Effector memory CD8-positive, alpha-beta T cell (primary cell): ENCODE data around the gene C2orf49.

Source experiments
- ATAC-seq: fragments of 150-1000 bp; cut with Tn5 transposase; replicated peaks from 2 replicates; pipeline ENCODE4 v1.10.0; 2021; ENCODE audit warnings: mild to moderate bottlenecking, moderate library complexity
- DNase-seq, 3 experiments: peaks; one replicate each; pipeline ENCODE4 v3.0.0; 2021
- H3K27ac Mint-ChIP-seq, 2 donors: one replicate each; pipeline ENCODE4 v1.8.0; 2022; ENCODE audit warnings: mild to moderate bottlenecking in 2 of 2, mixed read lengths in 2 of 2, moderate library complexity in 2 of 2
- H3K27me3 Mint-ChIP-seq, 2 donors: one replicate each; pipeline ENCODE4 v1.8.0; 2022; ENCODE audit warnings: mixed read lengths in 2 of 2
- H3K36me3 Mint-ChIP-seq: one replicate; pipeline ENCODE4 v1.8.0; 2022; ENCODE audit warnings: mild to moderate bottlenecking, moderate library complexity, mixed read lengths; ENCODE audit not compliant: insufficient read depth
- H3K4me1 Mint-ChIP-seq, 2 donors: one replicate each; pipeline ENCODE4 v1.8.0; 2022; ENCODE audit warnings: low read depth in 2 of 2, mixed read lengths in 2 of 2
- H3K4me3 Mint-ChIP-seq, 2 donors: one replicate each; pipeline ENCODE4 v1.8.0; 2022; ENCODE audit warnings: mild to moderate bottlenecking in 2 of 2, mixed read lengths in 2 of 2, moderate library complexity in 2 of 2
- H3K9me3 Mint-ChIP-seq, 2 donors: one replicate each; pipeline ENCODE4 v1.8.0; 2022; ENCODE audit warnings: mixed read lengths in 2 of 2

The C2orf49 gene

DNA sequence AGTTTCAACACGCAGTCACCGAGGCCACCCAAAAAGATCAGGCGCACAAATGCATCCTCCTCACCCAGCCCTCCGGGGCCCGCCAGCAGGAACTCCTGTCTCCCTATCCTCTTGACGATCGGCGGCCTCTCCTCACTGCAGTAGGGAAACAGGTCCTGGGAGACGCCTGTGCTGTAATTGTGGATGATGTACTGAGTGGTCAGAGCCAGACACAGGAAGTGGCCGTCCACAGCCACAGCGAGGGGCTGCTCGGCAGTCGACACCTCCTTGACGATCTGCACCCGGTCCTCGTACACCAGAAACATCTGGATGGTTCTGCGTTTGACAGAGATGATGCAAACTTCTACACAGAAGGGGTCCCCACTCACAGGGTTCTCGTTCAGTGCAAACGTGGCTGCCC is 29.8 kb upstream of the C2orf49 start:
- DNase-seq = no peak
- H3K27ac Mint-ChIP-seq = no peak overlapping the region
- peaks cover 34 to 37% of the 10 kb centered on the region in 2 donors for H3K4me1 Mint-ChIP-seq
- peaks cover 19% of the 10 kb centered on the region for H3K36me3 Mint-ChIP-seq
- no peak overlapping the region for H3K4me3 Mint-ChIP-seq
- no peaks in the 10 kb centered on the region for H3K27me3 Mint-ChIP-seq
- H3K9me3 Mint-ChIP-seq = no peaks in the 10 kb centered on the region
- ATAC-seq = no peak

DNA sequence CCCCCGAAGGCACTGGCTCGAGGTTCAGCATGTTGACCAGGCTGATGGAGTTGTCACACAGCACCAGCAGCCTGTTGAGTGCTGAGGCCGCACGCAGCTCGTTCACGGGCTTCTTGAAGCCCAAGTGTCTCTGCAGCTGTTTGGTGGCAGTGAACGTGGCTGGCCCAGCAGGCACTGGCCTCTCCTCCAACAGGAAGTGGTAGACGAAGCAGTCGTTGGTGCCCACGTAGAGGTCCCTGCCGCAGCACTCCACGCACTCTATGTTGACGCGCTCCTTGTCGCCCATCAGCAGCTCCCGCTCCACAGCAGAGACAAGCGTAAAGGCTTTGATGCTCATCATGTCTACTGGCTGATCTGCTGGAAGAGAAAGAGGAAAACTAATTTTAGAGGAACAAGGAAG is 29.4 kb upstream of the C2orf49 start:
- Mint-ChIP-seq H3K4me3 (no peak overlapping the region), H3K27ac (no peak overlapping the region), H3K4me1 (peaks cover 30 to 35% of the 10 kb centered on the region in 2 donors), H3K9me3 (no peaks in the 10 kb centered on the region), H3K27me3 (no peaks in the 10 kb centered on the region), H3K36me3 (peaks cover 19% of the 10 kb centered on the region)
- DNase-seq (no peak), ATAC-seq (no peak)

DNA sequence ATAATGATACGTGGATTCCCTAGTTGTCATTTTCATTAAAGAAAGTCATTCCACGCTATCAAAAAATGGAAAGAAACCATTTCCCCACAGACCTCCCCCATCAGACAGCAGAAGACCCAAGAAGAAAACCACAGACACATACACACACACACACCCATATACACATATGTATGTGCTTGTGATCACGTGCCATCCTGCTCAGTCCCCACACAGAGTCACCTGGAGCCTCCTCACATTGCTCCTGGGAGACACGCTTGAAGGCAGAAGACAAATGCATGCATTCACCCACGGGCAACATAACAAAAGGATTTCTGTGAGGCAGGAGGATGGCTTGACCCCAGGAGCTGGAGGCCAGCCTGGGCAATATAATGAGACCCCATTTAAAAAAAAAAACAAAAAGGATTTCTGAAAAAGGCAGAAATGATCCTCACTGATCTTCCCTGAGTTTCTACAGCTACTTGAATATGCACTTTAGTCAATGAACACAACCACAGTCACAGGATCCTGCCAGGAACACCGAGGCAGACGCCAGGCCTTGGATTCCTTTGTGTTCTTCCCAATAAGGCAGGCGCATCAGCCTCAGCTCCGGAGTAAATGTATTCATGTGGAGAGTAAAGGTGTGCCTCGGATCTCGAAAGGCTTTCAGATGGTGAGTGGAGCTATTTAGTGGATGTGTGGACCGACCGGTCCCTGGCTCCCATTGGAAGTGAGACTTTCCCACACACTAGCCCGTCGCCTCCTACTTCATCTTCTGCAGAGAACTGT is 28.8 kb upstream of the C2orf49 start:
- DNase-seq (no peak), ATAC-seq (no peak)
- peaks cover 19% of the 10 kb centered on the region for H3K36me3 Mint-ChIP-seq
- H3K9me3 Mint-ChIP-seq = no peaks in the 10 kb centered on the region
- H3K27ac Mint-ChIP-seq = no peak overlapping the region
- H3K27me3 Mint-ChIP-seq = no peaks in the 10 kb centered on the region
- H3K4me3 Mint-ChIP-seq = no peak overlapping the region
- H3K4me1 Mint-ChIP-seq = peaks cover 25 to 34% of the 10 kb centered on the region in 2 donors

DNA sequence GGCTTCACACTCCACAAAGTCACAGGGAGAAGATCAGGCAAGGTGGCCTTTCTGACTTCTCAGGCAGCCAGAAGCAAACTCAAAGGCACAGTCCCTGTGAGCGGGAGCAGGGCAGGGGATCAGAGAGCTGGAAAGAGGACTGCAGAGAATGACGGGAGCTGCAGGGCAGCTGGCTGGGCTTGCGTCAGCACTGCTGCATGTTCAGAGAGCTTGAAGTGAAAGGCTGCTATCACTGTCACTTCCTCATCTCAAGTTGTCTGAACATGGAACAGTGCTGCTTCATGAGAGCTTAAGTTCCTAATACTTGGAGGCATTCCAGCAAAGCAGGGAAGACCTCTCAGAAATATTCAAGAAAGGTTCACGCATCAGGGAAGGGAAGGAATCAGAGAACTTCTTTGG is 28.2 kb upstream of the C2orf49 start:
- Mint-ChIP-seq H3K4me3 (no peak overlapping the region), H3K27me3 (no peaks in the 10 kb centered on the region), H3K4me1 (peaks cover 24 to 34% of the 10 kb centered on the region in 2 donors), H3K9me3 (no peaks in the 10 kb centered on the region), H3K36me3 (peaks cover 19% of the 10 kb centered on the region), H3K27ac (no peak overlapping the region)
- ATAC-seq = no peak
- no peak for DNase-seq

DNA sequence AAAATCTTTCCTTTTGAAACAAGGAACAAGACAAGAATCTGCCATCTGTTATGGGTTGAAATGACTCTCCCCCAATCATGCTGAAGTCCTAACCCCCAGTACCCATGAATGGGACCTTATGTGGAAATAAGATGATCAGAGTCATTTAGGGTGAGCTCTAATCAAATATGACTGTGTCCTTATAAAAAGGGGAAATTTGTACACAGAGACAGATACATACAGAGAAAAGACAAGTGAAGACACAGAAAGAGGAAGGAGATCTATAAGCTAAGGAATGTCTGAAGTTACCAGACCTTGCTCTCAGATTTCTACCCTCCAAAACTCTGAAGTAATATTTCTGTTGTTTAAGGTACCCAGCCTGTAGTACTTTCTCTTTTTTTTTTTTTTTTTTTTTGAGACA is 23.5 kb upstream of the C2orf49 start:
- peaks cover 20 to 39% of the 10 kb centered on the region in 2 donors for H3K4me1 Mint-ChIP-seq
- no peaks in the 10 kb centered on the region for H3K9me3 Mint-ChIP-seq
- H3K27ac Mint-ChIP-seq = no peak overlapping the region
- no peak overlapping the region for H3K4me3 Mint-ChIP-seq
- peaks cover 8% of the 10 kb centered on the region for H3K36me3 Mint-ChIP-seq
- ATAC-seq = no peak
- H3K27me3 Mint-ChIP-seq = no peaks in the 10 kb centered on the region
- no peak for DNase-seq

DNA sequence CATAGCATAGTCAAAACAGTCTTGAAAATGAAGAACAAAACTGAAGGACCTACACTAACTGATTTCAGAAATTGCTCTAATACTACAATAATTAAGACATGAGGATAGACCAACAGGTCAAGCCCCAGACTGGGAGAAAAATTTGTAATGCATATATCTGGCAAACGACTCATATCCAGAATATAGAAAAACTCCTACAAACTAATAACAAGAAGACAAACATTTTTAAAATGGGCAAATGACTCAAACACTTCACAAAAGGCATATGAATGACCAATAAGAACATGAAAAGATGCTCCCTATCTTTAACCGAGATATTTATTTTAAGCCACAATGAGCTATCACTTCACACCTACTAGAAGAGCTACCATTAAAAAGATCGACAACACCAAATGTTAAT is 22.0 kb upstream of the C2orf49 start:
- Mint-ChIP-seq H3K36me3 (peaks cover 6% of the 10 kb centered on the region), H3K4me1 (peaks cover 20 to 41% of the 10 kb centered on the region in 2 donors), H3K9me3 (no peaks in the 10 kb centered on the region), H3K4me3 (no peak overlapping the region), H3K27ac (no peak overlapping the region), H3K27me3 (no peaks in the 10 kb centered on the region)
- no peak for DNase-seq
- ATAC-seq = no peak

DNA sequence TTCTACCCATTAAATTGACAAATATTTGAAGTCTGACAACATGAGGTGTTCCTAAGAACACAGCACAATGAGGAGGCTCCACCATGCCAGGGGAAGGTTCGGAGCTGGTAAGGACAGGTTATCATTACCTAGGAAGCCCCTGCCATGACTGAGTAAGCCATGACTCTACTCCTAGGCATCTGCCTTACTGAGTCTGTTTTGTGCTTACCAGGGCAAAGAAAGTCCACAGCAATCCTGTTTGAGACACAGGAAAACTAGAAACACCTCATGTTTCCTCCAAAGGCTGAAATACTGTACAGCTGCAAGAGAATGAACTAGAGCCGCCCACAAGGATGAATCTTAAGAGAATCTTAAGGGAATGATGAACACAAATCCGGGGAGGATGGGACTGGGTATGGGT is 19.4 kb upstream of the C2orf49 start:
- Mint-ChIP-seq H3K36me3 (peaks cover 9% of the 10 kb centered on the region), H3K9me3 (no peaks in the 10 kb centered on the region), H3K4me1 (peaks cover 26 to 40% of the 10 kb centered on the region in 2 donors), H3K4me3 (no peak overlapping the region), H3K27me3 (no peaks in the 10 kb centered on the region), H3K27ac (no peak overlapping the region)
- DNase-seq (no peak), ATAC-seq (no peak)

DNA sequence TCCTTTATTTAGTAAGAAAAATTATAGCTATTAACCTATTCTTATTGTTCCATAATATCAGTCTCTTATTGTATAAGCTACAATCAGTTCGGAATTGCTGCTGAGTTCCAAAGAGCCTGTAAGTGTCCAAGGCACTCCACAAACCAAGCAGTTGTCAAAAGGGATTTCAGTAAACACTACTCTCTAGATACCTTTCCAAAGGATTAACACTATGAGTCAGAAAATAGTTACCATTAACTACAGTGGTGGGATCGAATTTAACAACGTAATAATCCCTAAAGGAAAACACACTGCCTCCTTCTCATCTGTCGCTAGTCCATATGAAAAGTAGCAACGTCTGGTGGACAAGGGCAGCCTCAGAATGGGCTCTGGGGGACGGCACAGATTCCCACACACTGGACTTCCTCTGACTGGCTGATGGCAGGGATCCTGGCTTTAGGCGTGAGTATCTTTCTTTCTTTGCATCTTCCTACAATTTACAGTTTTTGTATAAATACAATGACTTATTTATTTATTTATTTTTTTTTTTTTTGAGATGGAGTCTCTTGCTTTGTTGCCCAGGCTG is 16.6 kb upstream of the C2orf49 start:
- Mint-ChIP-seq H3K27me3 (no peaks in the 10 kb centered on the region), H3K4me1 (peaks cover 27 to 48% of the 10 kb centered on the region in 2 donors), H3K9me3 (no peaks in the 10 kb centered on the region), H3K36me3 (peaks cover 4% of the 10 kb centered on the region), H3K27ac (no peak overlapping the region), H3K4me3 (no peak overlapping the region)
- ATAC-seq (no peak), DNase-seq (no peak)

DNA sequence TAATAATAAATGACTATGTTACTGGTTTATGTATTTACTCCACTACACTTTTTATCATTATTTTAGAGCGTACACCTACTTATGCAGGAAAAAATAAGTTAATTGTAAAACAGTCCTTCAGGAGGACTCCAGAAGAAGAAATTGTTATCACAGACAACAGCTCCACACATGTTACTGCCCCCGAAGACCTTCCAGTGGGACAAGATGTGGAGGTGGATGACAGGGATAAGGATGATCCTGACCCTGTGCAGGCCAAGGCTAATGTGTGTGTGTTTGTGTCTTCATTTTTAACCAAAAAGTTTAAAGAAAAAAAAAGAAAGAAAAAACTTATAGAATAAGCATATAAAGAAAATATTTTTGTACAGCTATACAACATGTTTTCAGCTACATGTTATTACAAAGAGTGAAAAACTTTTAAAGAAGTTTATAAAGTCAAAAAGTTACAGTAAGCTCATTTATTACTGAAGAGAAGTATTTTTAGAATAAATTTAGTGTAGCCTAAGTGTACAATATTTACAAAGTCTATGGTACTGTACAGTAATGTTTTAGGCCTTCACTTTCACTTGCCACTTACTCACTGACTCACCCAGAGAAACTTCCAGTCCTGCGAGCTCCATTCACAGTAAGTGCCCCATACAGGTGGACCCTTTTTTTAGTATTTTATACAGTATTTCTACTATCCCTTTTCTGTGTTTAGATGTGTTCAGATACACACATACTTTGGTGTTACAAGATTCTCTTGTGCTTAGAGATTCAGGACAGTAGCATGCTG is 15.3 kb upstream of the C2orf49 start:
- Mint-ChIP-seq H3K27me3 (no peaks in the 10 kb centered on the region), H3K9me3 (no peaks in the 10 kb centered on the region), H3K36me3 (peaks cover 7% of the 10 kb centered on the region), H3K27ac (peak overlapping the region in 1 of 2 donors; percentile 87), H3K4me1 (peaks cover 25 to 55% of the 10 kb centered on the region in 2 donors), H3K4me3 (no peak overlapping the region)
- no peak for ATAC-seq
- no peak for DNase-seq

DNA sequence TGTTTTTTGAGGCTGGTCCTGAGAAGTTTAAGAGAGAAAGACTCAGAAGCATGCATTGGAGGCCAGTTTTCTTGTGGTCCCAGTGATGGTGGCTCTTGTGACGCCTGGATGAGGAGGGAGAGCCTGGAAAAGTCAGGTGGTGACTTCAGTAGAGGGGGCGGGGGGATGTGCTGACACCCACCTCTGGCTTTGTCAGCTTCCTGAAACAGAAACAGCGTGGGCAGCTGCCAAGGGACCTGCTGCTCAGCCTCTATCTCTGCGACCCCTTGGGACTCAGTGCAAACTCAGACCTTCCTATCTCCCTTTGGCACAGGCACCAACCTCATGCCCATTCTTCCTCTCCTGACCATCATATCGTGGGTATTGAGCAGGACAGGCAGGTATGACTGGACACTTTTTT is 14.2 kb upstream of the C2orf49 start:
- H3K4me3 Mint-ChIP-seq = no peak overlapping the region

DNA sequence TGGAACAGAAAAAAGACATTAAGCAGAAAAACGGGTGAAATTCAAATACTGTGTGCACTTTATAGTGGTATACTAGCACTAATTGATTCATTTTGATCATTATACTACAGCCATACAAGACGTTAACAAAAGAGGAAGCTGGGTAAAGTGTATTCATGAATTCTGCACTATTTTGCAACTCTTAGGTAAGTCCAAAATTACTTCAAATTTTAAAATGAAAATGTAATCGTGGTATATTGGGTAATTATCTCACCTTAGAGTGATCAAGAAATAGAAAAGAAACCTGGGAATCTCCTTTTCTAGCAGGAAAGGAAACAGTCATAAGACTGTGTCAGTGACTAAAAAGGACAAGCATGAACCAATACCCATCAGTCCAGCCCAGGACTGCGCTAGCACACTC is 13.2 kb upstream of the C2orf49 start:
- H3K9me3 Mint-ChIP-seq = no peaks in the 10 kb centered on the region
- peaks cover 34 to 58% of the 10 kb centered on the region in 2 donors for H3K4me1 Mint-ChIP-seq
- no peak overlapping the region for H3K4me3 Mint-ChIP-seq
- peak overlapping the region; percentile 23 to 38 for H3K27ac Mint-ChIP-seq
- peaks cover 20% of the 10 kb centered on the region for H3K36me3 Mint-ChIP-seq
- DNase-seq (no peak), ATAC-seq (no peak)
- H3K27me3 Mint-ChIP-seq = no peaks in the 10 kb centered on the region

More for the DNA sequence above, 14.2 kb upstream of the C2orf49 start:
- DNase-seq = no peak
- Mint-ChIP-seq H3K27ac (peak overlapping the region; percentile 53 to 87), H3K27me3 (no peaks in the 10 kb centered on the region), H3K36me3 (peaks cover 12% of the 10 kb centered on the region), H3K4me1 (peaks cover 29 to 53% of the 10 kb centered on the region in 2 donors), H3K9me3 (no peaks in the 10 kb centered on the region)
- no peak for ATAC-seq

DNA sequence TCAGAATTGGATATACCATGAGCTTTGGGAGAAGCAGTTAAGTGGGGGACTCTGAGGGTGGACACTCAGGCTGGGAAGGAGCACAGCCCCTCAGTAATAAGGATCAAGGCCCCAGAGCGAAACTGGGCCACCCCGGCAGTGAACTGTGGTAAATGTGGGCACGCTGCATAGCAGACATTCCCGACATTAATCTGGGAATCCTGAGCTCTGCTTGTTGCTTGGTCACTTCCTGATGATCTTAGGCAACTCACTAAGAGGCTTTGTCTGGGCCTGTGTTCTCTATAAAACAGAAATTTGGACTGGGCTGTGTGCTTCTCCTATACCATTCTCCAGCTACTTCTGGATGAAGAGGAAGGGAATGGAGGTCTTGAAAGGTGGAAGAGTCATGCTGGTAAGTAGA is 12.6 kb upstream of the C2orf49 start:
- Mint-ChIP-seq H3K4me3 (no peak overlapping the region), H3K9me3 (no peaks in the 10 kb centered on the region), H3K27me3 (no peaks in the 10 kb centered on the region), H3K27ac (peak overlapping the region; percentile 14 to 31), H3K4me1 (peaks cover 35 to 61% of the 10 kb centered on the region in 2 donors), H3K36me3 (peaks cover 22% of the 10 kb centered on the region)
- DNase-seq (no peak), ATAC-seq (no peak)

DNA sequence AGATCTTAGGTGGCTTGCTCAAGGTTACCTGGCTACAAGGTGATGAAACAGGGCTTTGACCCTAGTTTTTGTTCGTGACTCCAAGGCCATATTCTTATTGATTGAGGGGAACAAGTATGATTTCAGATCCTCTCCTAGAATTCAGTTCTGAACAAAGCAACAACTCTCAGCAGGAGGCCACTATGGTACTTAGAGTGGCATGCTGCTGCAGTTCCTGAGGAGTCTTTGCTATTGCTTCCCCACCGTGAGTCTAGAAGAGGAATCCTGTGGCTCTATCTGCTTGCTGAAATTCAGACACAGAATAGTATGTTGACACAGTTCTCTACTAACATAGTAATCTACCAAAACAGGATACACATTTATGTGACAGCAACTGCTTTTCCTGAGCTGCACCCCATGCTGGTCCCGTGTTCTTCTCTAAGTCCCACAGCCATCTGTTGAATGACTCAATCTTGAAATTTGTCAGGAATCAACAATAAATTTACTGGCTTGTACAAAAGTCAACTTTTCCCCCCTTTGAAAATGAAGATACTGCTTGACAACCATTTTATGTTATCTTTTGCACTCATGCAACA is 11.9 kb upstream of the C2orf49 start:
- H3K27ac Mint-ChIP-seq = peak overlapping the region in 1 of 2 donors; percentile 14
- no peak overlapping the region for H3K4me3 Mint-ChIP-seq
- H3K9me3 Mint-ChIP-seq = no peaks in the 10 kb centered on the region
- no peaks in the 10 kb centered on the region for H3K27me3 Mint-ChIP-seq
- peaks cover 39 to 61% of the 10 kb centered on the region in 2 donors for H3K4me1 Mint-ChIP-seq
- H3K36me3 Mint-ChIP-seq = peaks cover 28% of the 10 kb centered on the region
- no peak for DNase-seq
- ATAC-seq = no peak
